Measurements from ENCODE around the gene AKAP10. TPM values are rescaled to one million over a fixed set of nuclear protein-coding genes. Genes with fewer than 3 reads are reported as not detected.
"Not testable (repeated sequence)": the region's sequence is repeated elsewhere in the genome, so short reads cannot be mapped to it uniquely, and the experiment has no call there.

Gene AKAP10
- polyA plus RNA-seq, 4 donors: 25.7 to 36.3 (median 31.3) TPM

DNA sequence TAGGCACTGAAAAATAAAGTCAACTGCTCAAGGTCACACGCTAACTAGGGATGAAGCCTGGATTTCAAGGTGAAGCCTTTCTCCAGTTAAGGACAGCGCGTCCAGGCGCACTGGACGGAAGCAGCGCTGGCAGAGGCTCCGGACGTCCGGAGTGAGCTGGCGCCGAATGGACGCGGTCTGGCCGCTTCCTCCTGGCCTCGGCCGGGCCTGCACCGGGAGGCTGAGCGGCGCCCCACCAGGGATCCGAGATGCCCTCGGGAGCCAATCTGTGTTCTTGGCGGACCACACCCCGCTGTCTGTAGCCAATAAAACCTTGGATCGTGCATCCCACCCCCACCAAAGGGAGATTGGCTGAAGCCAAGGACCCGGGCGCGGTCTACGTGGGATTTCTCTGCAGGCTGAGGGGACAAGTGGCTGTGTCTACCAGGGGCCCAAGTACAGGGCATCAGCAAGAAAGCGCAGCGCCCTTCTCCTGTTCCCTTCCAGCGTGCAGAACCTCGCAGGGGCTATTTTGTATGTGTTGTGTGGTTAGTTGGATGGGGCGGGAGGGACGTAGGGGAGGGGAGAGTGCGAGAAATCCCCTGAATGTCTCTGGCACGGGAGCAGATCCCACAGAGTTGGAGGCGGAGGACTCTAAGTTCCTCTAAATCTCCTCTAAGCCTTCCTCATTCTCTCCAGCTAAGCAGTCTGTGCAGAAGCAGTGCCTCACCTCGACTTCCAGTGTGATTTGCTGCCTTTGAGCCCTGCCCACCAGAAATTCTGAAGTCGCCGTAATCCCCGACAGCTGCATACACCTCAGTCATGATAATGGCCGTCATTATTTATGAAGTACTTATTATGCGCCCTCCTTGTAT, 2.5 kb upstream of the AKAP10 start:
- DNase-seq (ENCODE audit: low read depth in 4 of 4, low spot score in 2 of 4): no peak

DNA sequence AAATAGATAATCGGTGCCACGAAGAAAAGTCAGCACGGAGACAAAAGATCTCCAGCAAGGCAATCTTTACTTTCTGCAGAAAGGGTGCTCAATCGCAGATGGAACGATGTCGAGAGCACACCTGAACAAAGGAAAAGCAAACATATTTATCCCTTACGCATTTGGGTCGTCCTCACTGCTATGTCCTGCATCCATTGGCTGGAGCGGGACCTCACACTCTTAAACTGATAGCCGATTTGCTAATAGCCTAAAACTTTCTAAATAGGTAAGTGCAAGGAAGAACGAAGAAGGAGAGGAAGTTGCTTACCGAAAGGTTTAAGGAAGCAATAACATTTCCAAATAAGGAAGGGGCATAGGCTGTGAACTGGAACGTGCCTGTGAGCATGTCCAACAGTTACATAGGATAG, 1.2 kb upstream of the AKAP10 start:
- DNase-seq (ENCODE audit: low read depth in 4 of 4, low spot score in 2 of 4): no peak

DNA sequence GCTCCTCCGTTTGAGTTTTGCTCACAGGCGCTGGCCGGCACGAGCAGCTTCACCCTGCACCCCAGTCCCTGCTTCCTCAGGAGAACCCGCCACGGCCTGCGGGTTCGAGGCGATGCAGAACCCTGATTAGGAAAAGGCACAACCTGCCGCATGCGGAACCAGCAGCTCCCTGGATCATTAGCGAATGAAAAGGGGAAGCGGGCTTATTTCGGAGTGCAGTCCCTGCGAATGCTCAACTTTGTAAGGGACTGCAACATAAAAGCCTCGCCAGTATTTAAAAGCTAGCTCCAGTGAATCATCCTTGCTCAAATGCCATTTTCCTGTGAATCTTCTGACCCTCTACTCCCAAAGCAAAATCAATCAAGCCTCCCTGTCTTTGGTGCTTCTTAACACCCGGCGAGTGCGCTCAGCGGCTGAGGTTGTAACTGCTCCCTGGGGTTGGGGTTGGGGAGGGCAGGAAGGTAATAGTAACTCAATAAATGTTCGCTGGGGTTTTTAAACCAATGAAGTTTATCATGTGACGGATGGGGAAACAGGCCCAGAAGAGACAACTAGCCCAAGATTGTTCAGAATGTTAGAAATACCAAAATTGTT, 678 bp upstream of the AKAP10 start:
- DNase-seq (ENCODE audit: low read depth in 4 of 4, low spot score in 2 of 4): peak in 1 of 4 donors; percentile 22

DNA sequence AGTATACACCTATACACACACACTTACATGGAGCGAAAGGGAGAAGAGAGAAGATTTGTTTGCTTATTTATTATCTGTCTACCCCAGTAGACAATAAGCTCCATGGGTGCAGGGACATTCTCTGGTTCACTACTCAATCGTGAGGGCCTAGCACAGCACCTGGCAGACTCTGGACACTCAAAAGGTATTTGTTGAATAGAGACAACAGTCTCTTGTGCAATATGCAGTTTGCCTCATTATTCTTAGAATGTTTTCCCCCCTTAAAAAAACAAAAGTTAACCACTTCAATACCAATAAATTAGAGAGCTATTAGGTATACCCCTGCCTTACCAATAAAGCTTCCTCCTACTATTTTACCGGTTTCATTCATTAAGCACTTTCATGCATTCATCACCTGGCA, 2.0 kb downstream of the AKAP10 start:
- DNase-seq (ENCODE audit: low read depth in 4 of 4, low spot score in 2 of 4): no peak

DNA sequence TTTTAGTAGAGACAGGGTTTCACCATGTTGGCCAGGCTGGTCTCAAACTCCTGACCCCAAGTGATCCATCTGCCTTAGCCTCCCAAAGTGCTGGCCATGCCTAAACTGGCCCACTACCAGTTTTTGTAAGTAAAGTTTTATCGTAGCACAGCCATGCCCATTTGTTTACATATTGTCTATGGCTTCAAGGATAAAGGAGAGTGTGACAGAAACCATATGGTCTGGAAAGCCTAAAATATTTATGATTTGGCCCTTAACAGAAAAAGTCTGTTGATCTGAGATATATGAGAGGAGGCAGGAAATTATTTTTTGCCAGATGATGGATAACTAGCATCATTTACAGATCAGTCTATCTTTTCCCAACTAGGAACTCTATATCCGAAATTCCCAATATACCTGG, 4.5 kb downstream of the AKAP10 start:
- DNase-seq (ENCODE audit: low read depth in 4 of 4, low spot score in 2 of 4): no peak

DNA sequence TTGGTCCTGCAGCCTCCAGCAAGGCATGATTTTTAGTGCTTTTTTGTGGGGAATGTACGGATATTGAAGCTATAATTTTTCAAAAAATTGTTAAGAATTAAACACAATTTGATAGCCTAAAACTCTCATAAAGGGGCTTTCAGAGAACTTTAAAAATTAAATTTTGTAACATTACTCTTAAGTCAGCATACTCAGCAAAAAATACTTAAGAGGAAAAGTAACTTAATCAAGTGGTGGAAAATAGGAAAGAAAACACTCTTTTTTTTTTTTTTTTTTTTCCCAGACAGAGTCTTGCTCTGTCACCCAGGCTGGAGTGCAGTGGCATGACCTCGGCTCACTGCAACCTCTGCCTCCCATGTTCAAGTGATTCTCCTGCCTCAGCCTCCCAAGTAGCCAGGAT, 14.7 kb downstream of the AKAP10 start:
- DNase-seq (ENCODE audit: low read depth in 4 of 4, low spot score in 2 of 4): not testable (repeated sequence)

DNA sequence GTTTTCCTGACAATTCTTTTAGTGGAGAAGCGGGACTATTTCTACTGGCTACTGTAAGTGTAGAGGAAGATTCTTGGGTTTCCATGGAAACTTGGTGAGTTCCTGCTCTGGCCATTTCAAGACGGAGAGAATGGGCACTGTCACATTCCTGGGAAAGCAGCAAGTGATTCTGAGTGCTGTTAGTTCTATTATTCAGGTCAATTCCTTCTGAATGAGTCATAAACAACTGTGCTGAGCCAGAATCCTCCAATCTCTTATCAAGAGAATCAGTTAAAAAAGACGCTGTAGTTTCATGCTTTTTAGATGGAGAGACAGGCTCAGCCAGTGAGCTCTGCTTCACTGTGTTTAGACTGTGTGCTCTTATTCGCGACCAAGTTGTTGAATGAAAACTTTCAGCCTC, 19.6 kb downstream of the AKAP10 start:
- no peak for DNase-seq (ENCODE audit: low read depth in 4 of 4, low spot score in 2 of 4)

DNA sequence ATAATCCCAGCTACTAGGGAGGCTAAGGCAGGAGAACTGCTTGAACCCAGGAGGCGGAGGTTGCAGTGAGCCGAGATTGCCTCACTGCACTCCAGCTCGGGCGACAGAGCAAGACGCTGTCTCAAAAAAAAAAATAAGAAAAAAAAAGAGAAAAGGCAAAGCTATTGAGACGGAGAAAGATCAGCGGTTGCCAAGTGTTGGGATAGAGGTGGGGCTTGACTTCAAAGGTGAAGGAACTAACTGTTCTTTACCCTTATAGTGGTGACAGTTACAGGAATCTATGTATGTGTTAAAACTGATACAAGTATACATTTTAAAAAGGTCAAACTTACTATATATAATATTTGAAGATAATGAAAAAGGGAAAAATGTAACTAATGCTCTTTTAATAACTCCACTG, 22.5 kb downstream of the AKAP10 start:
- no peak for DNase-seq (ENCODE audit: low read depth in 4 of 4, low spot score in 2 of 4)

DNA sequence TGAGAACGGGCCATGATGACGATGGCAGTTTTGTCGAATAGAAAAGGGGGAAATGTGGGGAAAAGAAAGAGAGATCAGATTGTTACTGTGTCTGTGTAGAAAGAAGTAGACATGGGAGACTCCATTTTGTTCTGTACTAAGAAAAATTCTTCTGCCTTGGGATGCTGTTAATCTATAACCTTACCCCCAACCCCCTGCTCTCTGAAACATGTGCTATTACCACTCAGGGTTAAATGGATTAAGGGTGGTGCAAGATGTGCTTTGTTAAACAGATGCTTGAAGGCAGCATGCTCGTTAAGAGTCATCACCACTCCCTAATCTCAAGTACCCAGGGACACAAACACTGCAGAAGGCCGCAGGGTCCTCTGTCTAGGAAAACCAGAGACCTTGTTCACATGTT, 26.2 kb downstream of the AKAP10 start:
- DNase-seq (ENCODE audit: low read depth in 4 of 4, low spot score in 2 of 4): not testable (repeated sequence)

DNA sequence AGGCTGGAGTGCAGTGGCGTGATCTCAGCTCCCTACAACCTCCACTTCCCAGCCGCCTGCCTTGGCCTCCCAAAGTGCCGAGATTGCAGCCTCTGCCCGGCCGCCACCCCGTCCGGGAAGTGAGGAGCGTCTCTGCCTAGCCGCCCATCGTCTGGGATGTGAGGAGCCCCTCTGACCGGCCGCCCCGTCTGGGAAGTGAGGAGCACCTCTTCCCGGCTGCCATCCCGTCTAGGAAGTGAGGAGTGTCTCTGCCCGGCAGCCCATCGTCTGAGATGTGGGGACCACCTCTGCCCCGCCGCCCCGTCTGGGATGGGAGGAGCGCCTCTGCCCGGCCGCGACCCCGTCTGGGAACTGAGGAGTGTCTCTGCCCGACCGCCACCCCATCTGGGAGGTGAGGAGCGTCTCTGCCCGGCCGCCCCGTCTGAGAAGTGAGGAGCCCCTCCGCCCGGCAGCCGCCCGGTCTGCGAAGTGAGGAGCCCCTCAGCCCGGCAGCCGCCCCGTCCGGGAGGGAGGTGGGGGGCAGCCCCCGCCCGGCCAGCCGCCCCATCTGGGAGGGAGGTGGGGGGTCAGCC, 26.9 kb downstream of the AKAP10 start:
- not testable (repeated sequence) for DNase-seq (ENCODE audit: low read depth in 4 of 4, low spot score in 2 of 4)

DNA sequence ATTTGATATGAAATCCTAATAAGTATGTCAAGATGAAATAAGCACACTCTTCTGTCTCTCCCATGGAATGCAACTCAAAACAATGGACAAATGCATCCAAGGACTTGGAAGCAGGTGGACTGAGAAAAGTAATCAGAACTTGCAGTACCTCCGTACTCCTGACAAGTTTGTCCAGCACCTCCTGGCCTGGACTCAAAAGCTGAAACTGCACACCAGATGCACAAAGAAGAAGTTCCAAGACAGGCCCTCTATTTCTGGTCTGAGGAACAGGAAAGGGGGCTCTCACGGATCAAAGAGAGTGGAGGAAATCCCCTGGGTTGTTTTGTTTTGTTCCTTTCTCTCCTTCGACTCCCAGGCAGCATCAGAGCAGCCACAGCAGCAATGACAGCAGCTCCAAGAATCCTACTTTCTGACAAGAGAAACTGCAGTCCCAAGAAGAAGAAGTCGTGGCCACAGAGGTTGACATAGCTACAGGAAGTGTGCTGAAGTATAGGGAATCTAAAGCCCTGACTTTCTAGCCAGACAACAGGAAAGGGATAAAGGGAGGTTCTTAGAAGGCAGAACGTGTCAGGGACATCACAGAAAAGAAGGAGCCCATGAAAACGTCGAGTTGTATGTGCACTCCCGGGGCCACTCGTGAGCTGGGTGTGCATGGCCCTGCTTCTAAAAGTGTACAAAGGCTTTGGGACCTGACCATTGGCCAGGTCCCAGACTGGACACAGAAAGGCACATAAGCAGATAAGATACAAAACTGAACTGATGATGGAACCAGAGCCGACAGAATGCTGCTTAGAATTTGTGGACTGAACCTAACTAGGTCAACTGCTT, 29.3 kb downstream of the AKAP10 start:
- DNase-seq (ENCODE audit: low read depth in 4 of 4, low spot score in 2 of 4): no peak

DNA sequence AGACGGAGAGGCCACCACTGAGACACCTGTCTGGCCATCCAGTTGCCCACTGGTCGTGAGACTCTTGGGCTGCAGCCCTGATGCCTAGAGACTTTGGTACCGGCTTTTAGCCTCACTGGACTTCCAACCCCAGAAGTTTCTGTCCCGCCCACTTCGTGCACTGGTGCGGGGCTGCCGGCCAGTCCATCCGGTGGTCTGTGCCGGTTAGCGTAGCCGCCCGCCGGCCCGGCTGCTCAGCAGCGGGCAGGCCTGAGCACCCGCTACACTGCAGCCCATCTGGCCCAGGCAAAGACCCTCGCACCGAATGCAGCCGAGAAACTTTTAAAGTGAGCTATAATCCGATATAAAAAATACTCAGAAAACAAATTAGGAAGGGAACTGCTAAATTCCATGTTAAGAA, 30.7 kb downstream of the AKAP10 start:
- no peak for DNase-seq (ENCODE audit: low read depth in 4 of 4, low spot score in 2 of 4)

DNA sequence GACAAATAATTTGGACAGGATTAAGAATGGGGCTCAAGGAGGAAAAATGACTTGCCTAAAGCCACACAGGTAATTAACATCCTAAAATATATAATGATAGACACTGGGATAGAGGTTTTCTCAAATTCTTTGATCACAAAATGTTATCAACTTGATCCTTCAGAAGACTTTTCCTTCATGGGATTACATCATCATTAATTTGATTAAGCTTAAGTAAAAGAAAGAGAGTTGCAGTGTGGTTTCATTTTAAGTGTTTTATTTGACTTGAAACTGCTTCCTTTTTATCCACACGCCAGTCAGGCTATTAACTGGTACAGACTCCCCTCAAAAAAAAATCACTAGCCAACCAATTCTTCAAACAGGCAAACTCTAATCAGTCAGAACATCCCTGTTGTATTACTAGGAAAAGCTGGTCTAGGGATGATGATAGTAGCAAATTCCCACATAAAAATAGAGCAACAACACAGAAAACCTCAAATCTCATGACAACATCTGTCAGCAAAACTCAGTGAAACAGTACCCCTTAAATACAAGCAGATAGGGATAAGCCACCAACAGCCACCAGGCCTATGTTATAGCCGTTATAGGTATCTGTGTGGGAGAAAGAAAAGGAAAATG, 32.5 kb downstream of the AKAP10 start:
- no peak for DNase-seq (ENCODE audit: low read depth in 4 of 4, low spot score in 2 of 4)

DNA sequence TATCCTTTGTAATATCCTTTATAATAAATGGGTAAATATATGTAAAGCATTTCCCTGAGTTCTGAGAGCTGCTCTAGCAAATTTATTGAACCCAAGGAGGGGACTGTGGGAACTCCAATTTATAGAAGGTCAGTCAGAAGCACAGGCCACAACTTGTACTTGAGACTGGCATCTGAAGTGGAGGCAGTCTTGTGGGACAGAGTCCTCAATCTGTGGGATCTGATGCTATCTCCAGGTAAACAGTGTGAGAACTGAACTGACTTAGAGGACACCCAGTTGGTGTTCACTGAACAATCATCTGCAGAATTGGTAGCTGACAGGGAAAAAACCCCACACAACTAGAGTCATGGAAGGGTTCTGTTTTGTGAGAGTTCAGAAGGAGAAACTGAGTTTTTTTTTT, 34.0 kb downstream of the AKAP10 start:
- no peak for DNase-seq (ENCODE audit: low read depth in 4 of 4, low spot score in 2 of 4)

DNA sequence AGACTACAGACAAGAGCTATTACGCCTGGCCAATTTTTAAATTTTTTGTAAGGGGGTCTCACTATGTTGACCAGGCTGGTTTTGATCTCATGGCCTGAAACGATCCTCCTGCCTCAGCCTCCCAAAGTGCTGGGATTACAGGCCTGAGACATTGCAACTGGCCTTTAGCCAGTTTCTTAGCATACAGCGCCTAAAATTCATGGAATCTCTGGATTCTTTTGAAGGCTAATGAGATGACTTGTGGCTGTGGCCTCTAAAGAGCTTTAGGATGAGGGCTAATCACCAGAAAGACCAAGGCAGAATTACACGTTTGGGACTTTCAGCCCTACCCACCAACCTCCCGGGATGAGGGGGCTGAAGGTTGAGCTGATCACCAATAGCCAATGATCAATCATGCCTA, 34.6 kb downstream of the AKAP10 start:
- DNase-seq (ENCODE audit: low read depth in 4 of 4, low spot score in 2 of 4): no peak

DNA sequence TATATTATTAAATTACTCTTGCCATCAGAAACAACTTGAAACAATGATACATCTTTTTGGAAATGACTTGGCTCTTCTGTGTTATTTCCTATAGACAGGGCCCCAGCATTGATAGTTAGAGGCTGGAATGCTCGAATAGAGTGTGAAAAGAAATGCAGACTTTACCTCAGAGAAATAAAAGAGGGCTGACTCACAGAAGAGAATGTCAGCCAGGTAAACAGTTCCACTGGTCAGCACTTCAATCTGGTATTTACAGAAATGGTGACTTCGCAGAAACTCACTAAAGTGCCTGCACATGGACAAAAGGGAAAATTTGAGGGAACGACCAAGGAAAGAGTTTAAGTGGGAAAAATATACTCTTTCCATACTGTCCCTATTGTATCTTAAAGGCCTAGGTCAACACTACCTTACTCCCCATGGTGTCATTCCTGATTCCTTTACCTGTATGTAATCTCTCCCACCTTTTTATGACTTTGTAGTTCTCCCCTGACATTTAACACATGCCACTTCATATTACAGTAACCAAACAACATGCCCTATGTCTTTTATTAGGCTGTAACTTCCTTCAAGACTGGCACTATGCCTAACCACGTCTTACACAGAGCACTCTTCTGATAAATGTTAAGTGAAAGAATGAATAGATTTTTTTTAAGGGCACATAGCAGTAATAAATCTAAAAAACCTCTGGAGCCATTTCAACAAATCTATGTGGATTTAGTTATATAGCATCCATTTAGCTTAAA, 36.7 kb downstream of the AKAP10 start:
- no peak for DNase-seq (ENCODE audit: low read depth in 4 of 4, low spot score in 2 of 4)

DNA sequence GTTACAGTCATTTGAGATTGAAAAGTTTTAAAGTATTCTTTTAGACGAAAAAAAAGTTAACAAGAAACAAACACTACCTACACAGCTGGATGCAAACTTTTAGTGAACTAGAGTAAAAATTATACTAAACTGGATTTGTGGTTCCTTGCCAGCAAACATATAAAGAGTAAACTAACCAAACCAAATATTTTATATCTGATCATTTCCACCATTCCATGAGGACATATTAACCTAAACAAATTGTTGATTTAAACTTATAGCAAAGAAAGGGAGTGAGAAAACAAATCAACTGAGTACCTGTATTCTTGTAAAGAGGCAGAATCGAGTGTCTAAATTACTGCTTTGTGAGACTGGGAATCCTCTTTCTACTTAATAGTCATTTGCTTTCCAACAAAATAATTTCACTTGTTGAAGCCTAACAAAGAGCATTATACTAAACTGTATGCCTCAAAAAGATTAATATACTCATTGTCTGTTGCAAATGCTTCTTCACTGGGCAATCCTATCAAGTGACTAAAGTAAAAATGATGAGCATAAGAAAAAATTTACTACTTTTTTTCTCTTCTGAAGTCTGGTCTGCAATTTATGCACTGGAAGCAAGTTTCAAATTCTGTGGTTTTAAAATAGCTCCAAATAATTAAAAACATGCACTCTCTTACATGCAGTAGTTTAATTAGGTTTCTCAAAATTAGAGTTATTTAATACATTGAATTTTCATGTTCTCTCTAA, 37.5 kb downstream of the AKAP10 start:
- DNase-seq (ENCODE audit: low read depth in 4 of 4, low spot score in 2 of 4): no peak

DNA sequence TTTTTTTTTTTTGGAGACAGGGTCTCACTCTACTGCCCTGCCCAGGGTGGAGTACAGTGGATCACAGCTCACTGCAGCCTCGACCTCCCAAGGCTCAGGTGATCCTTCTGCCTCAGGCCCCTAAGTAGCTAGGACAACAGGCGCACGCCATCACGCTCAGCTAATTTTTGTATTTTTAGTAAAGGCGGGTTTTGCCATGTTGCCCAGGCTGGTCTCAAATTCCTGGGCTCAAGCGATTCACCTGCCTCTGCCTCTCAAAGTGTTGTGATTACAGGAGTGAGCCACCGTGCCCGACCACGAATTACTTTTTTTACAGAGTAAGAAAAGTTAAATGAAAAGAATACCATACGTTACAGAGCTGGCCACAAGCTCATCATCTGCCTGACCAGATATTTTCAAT, 38.9 kb downstream of the AKAP10 start:
- DNase-seq (ENCODE audit: low read depth in 4 of 4, low spot score in 2 of 4): no peak

DNA sequence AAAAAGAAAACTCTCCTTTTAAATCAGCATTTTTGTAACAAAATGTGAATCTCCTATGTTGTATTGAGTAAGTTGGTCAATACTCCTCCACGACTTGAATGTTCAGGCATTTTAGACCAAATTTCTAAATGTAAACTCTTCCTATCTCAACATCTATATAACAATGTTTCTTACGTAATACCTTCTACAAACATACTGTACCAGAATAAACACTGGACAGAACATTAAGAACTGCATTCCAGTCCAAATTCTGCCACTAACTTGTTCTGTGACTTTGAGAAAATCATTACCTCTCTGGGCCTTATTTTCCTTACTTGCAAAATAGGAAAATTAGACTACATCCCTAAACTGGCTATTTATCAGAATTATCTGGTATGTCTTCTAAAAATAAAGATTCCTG, 40.1 kb downstream of the AKAP10 start:
- DNase-seq (ENCODE audit: low read depth in 4 of 4, low spot score in 2 of 4): no peak

Measured in left renal cortex interstitium (tissue), 4 donors.